Skeletal muscle satellite cell (primary cell): ENCODE measurements around the gene CDH7.

Experiments
- H3K27me3 ChIP-seq: 2 replicates; pipeline ENCODE4 v1.7.0; 2013; ENCODE audit warnings: low read length; ENCODE audit not compliant: control insufficient read depth, insufficient read depth
- H3K36me3 ChIP-seq: 2 replicates; pipeline ENCODE4 v1.7.0; 2013; ENCODE audit warnings: mild to moderate bottlenecking, control low read depth, low read length; ENCODE audit not compliant: insufficient read depth
- H3K4me1 ChIP-seq: 2 replicates; pipeline ENCODE4 v1.7.0; 2013; ENCODE audit warnings: low read length; ENCODE audit not compliant: control insufficient read depth, insufficient read depth
- H3K4me2 ChIP-seq: 2 replicates; pipeline ENCODE4 v1.7.0; 2013; ENCODE audit warnings: mild to moderate bottlenecking, low read length
- H3K4me3 ChIP-seq: 2 replicates; pipeline ENCODE4 v1.7.0; 2013; ENCODE audit warnings: low read length
- H3K9ac ChIP-seq: 2 replicates; pipeline ENCODE4 v1.7.0; 2013; ENCODE audit warnings: mild to moderate bottlenecking, low read depth, low read length, moderate library complexity
- H3K9me3 ChIP-seq: replicated peaks from 2 replicates; pipeline ENCODE4 v1.7.0; 2013; ENCODE audit warnings: mild to moderate bottlenecking, control low read depth, low read length

Gene CDH7

DNA sequence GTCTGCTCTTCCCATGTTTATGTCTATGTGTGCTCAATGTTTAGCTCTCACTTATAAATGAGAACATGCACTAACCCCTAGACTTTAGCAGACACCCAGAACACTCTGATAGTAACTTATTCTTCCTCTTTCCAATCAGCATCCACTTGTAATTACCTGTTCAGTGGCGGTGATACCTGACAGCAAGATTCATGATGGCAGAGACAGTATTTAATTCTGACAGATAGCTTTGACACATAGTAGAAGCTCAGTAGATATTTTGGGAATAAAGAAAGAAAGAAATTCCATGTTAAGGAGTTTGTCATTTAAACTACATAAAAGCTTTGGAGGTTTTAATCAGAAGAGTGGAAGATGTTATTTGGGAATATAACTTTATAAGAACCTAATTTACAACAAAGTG, 171.3 kb downstream of the CDH7 start:
- H3K4me3 ChIP-seq, result no peak overlapping the region
- no peaks in the 10 kb centered on the region for H3K36me3 ChIP-seq
- H3K27me3 ChIP-seq, result no peaks in the 10 kb centered on the region
- no peaks in the 10 kb centered on the region for H3K4me1 ChIP-seq
- H3K9ac ChIP-seq, result no peak overlapping the region
- H3K9me3 ChIP-seq, result no peaks in the 10 kb centered on the region
- H3K4me2 ChIP-seq, result no peak overlapping the region

DNA sequence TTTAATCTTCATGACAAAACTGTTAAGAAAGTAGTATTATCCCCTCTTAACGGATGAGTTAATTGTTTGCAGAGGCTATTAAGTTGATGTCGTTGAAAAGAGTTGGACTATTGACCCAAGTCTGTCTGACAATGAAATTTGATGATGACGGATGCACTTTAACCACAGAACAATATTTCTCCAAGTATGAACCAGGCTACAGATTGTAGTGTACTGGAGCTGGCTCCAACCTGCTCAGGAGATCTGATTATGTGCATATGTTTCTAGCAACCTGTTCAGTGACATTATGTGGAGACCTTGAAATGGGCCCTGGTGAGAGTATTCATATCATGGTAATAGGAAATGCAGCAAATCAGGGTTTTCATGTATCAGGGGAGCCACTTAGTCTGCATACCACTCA, 174.1 kb downstream of the CDH7 start:
- no peaks in the 10 kb centered on the region for H3K27me3 ChIP-seq
- no peak overlapping the region for H3K4me3 ChIP-seq
- H3K4me1 ChIP-seq, result no peaks in the 10 kb centered on the region
- no peak overlapping the region for H3K4me2 ChIP-seq
- H3K36me3 ChIP-seq, result no peaks in the 10 kb centered on the region
- no peaks in the 10 kb centered on the region for H3K9me3 ChIP-seq
- H3K9ac ChIP-seq, result no peak overlapping the region

GRCh38 chr18:65934874-65935273, 184.1 kb downstream of the CDH7 start:
- no peak overlapping the region for H3K4me2 ChIP-seq
- H3K27me3 ChIP-seq, result no peaks in the 10 kb centered on the region
- H3K4me1 ChIP-seq, result no peaks in the 10 kb centered on the region

DNA sequence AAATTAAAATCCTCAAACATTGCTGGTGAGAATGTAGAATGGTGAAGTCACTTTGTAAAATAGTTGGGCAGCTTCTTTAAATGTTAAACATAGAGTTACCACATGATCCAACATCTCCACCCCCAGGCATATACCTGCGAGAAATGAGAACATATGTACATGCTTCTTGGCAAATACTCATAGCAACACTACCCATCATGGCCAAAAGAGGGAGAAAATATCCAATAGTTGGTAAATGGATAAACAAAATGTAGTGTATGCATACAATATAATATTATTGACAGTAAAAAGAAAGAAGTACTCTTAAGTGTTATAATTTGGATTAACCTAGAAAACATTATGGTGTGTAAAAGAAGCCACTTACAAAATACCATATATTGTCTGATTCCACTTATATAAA, 185.9 kb downstream of the CDH7 start:
- Histone ChIP-seq H3K4me2 (no peak overlapping the region), H3K9me3 (no peaks in the 10 kb centered on the region), H3K27me3 (no peaks in the 10 kb centered on the region), H3K4me3 (no peak overlapping the region), H3K36me3 (no peaks in the 10 kb centered on the region), H3K9ac (no peak overlapping the region), H3K4me1 (no peaks in the 10 kb centered on the region)

More at GRCh38 chr18:65934874-65935273, 184.1 kb downstream of the CDH7 start:
- Histone ChIP-seq H3K9me3 (no peaks in the 10 kb centered on the region), H3K9ac (no peak overlapping the region), H3K4me3 (no peak overlapping the region), H3K36me3 (no peaks in the 10 kb centered on the region)

- no peaks in the 10 kb centered on the region for H3K9me3 ChIP-seq
- no peaks in the 10 kb centered on the region for H3K36me3 ChIP-seq
- H3K4me3 ChIP-seq, result no peak overlapping the region
- no peak overlapping the region for H3K9ac ChIP-seq
- no peaks in the 10 kb centered on the region for H3K27me3 ChIP-seq
- H3K4me2 ChIP-seq, result no peak overlapping the region
- H3K4me1 ChIP-seq, result no peaks in the 10 kb centered on the region
These were observed 186.4 kb downstream of the CDH7 start for GRCh38 chr18:65937180-65937579.

DNA sequence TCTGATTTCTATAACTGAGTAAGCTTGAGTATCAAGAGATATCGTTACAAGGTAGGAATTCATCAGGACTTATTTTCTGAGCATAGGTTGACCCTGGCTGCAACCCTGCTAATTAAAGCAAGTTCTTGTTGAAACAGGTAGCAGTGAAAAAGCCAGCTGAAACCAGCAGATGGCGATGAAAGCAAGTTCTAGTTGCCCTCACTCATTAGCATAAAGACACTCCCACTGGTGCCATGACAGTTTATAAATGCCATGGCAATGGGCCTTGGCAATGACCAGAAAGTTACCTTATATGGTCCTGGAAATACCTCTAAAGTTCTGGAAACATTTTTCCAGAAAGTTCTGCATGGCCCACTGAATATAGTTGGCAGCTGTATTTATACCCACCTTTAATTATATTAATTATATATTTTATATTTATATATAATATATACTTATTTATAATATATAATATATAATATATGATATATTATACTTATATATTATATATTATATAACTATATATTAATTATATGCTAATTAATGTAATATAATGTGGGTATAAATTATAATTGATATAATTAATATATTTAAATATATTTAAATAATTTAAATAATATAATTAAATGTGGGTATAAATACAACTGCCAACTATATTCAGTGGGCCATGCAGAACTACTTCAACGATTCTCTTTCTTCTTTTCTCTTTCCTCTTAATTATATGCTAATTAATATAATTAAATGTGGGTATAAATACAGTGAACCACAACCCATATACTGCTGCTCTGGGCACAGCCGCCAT, 188.0 kb downstream of the CDH7 start:
- no peak overlapping the region for H3K4me2 ChIP-seq
- H3K4me1 ChIP-seq, result no peaks in the 10 kb centered on the region
- H3K9ac ChIP-seq, result no peak overlapping the region
- no peaks in the 10 kb centered on the region for H3K36me3 ChIP-seq
- peaks cover 4% of the 10 kb centered on the region for H3K9me3 ChIP-seq
- H3K27me3 ChIP-seq, result no peaks in the 10 kb centered on the region
- H3K4me3 ChIP-seq, result no peak overlapping the region
